Liver (tissue), 3 donors: ENCODE results near the gene RPTOR.

ENCODE experiments used
- FOXA1 ChIP-seq: IDR thresholded peaks from 2 replicates; pipeline ENCODE4 v1.6.1; 2016; ENCODE audit warnings: antibody characterized with exemption
- GABPA ChIP-seq, 2 donors: IDR thresholded peaks in 1 of 2; conservative IDR thresholded peaks in 1 of 2; 2 replicates each; pipeline ENCODE4 v1.6.1; 2016; ENCODE audit warnings: antibody characterized with exemption in 2 of 2, mild to moderate bottlenecking in 1 of 2, moderate library complexity in 1 of 2
- JUND ChIP-seq, 2 donors: IDR thresholded peaks; 2 replicates each; pipeline ENCODE4 v1.6.1; 2016; ENCODE audit warnings: antibody characterized with exemption in 2 of 2
- NR2F2 ChIP-seq: IDR thresholded peaks from 2 replicates; pipeline ENCODE4 v1.6.1; 2016; ENCODE audit warnings: antibody characterized with exemption
- RAD21 ChIP-seq, 2 donors: IDR thresholded peaks; 2 replicates each; pipeline ENCODE4 v1.6.1; 2016; ENCODE audit warnings: antibody characterized with exemption in 2 of 2, mild to moderate bottlenecking in 2 of 2
- RXRA ChIP-seq, 2 donors: IDR thresholded peaks; 2 replicates each; pipeline ENCODE4 v1.6.1; 2017 to 2018; ENCODE audit warnings: antibody characterized with exemption in 2 of 2, mild to moderate bottlenecking in 1 of 2
- SP1 ChIP-seq: IDR thresholded peaks from 2 replicates; pipeline ENCODE4 v1.6.1; 2018; ENCODE audit warnings: antibody characterized with exemption, mild to moderate bottlenecking
- TAF1 ChIP-seq: conservative IDR thresholded peaks from 2 replicates; pipeline ENCODE4 v1.6.1; 2016; ENCODE audit warnings: antibody characterized with exemption, mild to moderate bottlenecking
- YY1 ChIP-seq: IDR thresholded peaks from 2 replicates; pipeline ENCODE4 v1.6.1; 2016; ENCODE audit warnings: antibody characterized with exemption, mild to moderate bottlenecking
- TF ChIP-seq, protein P1 (sequence below): fragments of 150-350 bp; IDR thresholded peaks from 2 replicates; pipeline ENCODE4 v1.5.1; 2017; ENCODE audit warnings: improper control_type of control experiment, low read depth, low read length; ENCODE audit not compliant: missing input control
- TF ChIP-seq, protein P2 (sequence below): IDR thresholded peaks from 2 replicates; pipeline ENCODE4 v1.6.1; 2016; ENCODE audit warnings: antibody characterized with exemption
- TF ChIP-seq, protein P3 (sequence below): IDR thresholded peaks from 2 replicates; pipeline ENCODE4 v1.6.1; 2016; ENCODE audit warnings: antibody characterized with exemption, mild to moderate bottlenecking
- TF ChIP-seq, protein P4 (sequence below): IDR thresholded peaks from 2 replicates; pipeline ENCODE4 v1.6.1; 2016; ENCODE audit warnings: antibody characterized with exemption
- TF ChIP-seq, protein P5 (sequence below): IDR thresholded peaks from 2 replicates; pipeline ENCODE4 v1.6.1; 2016; ENCODE audit warnings: antibody characterized with exemption
- donor health status: healthy.
- donor health status: healthy.

DNA sequence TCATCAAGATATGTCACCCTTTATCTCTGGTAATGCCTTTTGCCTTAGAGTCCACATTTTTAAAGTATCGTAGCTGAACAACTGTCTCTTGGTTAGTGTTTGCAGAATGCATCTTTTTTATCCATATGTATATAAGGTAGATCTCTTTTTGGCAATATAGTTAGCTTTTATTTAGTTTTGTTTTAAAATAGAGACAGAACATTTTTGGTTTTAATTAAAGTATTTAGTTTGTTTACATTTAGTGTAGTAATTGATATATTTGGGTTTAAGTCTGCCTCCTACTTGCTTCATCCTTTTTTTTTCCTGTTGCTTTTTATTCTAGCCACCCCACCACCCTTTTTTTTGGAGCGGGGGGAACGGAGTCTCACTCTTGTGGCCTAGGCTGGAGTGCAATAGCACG is 262.4 kb downstream of the RPTOR start:
- TF ChIP-seq, protein P1, sequence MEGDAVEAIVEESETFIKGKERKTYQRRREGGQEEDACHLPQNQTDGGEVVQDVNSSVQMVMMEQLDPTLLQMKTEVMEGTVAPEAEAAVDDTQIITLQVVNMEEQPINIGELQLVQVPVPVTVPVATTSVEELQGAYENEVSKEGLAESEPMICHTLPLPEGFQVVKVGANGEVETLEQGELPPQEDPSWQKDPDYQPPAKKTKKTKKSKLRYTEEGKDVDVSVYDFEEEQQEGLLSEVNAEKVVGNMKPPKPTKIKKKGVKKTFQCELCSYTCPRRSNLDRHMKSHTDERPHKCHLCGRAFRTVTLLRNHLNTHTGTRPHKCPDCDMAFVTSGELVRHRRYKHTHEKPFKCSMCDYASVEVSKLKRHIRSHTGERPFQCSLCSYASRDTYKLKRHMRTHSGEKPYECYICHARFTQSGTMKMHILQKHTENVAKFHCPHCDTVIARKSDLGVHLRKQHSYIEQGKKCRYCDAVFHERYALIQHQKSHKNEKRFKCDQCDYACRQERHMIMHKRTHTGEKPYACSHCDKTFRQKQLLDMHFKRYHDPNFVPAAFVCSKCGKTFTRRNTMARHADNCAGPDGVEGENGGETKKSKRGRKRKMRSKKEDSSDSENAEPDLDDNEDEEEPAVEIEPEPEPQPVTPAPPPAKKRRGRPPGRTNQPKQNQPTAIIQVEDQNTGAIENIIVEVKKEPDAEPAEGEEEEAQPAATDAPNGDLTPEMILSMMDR = no peak
- TF ChIP-seq, protein P2, sequence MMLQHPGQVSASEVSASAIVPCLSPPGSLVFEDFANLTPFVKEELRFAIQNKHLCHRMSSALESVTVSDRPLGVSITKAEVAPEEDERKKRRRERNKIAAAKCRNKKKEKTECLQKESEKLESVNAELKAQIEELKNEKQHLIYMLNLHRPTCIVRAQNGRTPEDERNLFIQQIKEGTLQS = no peak
- TF ChIP-seq YY1 (no peak), JUND (IDR thresholded peaks at IDR 0.05) (no peak), NR2F2 (no peak), RAD21 (IDR thresholded peaks at IDR 0.05) (no peak), SP1 (no peak), GABPA (IDR thresholded peaks at IDR 0.05 in 1 of 2, conservative IDR thresholded peaks at IDR 0.05 in 1 of 2) (no peak), TAF1 (no peak), FOXA1 (no peak), RXRA (IDR thresholded peaks at IDR 0.05) (no peak)
- TF ChIP-seq, protein P3, sequence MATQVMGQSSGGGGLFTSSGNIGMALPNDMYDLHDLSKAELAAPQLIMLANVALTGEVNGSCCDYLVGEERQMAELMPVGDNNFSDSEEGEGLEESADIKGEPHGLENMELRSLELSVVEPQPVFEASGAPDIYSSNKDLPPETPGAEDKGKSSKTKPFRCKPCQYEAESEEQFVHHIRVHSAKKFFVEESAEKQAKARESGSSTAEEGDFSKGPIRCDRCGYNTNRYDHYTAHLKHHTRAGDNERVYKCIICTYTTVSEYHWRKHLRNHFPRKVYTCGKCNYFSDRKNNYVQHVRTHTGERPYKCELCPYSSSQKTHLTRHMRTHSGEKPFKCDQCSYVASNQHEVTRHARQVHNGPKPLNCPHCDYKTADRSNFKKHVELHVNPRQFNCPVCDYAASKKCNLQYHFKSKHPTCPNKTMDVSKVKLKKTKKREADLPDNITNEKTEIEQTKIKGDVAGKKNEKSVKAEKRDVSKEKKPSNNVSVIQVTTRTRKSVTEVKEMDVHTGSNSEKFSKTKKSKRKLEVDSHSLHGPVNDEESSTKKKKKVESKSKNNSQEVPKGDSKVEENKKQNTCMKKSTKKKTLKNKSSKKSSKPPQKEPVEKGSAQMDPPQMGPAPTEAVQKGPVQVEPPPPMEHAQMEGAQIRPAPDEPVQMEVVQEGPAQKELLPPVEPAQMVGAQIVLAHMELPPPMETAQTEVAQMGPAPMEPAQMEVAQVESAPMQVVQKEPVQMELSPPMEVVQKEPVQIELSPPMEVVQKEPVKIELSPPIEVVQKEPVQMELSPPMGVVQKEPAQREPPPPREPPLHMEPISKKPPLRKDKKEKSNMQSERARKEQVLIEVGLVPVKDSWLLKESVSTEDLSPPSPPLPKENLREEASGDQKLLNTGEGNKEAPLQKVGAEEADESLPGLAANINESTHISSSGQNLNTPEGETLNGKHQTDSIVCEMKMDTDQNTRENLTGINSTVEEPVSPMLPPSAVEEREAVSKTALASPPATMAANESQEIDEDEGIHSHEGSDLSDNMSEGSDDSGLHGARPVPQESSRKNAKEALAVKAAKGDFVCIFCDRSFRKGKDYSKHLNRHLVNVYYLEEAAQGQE = no peak
- TF ChIP-seq, protein P4, sequence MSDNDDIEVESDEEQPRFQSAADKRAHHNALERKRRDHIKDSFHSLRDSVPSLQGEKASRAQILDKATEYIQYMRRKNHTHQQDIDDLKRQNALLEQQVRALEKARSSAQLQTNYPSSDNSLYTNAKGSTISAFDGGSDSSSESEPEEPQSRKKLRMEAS = no peak
- TF ChIP-seq, protein P5, sequence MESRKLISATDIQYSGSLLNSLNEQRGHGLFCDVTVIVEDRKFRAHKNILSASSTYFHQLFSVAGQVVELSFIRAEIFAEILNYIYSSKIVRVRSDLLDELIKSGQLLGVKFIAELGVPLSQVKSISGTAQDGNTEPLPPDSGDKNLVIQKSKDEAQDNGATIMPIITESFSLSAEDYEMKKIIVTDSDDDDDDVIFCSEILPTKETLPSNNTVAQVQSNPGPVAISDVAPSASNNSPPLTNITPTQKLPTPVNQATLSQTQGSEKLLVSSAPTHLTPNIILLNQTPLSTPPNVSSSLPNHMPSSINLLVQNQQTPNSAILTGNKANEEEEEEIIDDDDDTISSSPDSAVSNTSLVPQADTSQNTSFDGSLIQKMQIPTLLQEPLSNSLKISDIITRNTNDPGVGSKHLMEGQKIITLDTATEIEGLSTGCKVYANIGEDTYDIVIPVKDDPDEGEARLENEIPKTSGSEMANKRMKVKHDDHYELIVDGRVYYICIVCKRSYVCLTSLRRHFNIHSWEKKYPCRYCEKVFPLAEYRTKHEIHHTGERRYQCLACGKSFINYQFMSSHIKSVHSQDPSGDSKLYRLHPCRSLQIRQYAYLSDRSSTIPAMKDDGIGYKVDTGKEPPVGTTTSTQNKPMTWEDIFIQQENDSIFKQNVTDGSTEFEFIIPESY = no peak
